Fibroblast of skin of right biceps (primary cell): ENCODE data around the gene TRIM16.
"Not testable (repeated sequence)": the region's sequence is repeated elsewhere in the genome, so short reads cannot be mapped to it uniquely, and the experiment has no call there.

ENCODE experiments used
- DNase-seq: peaks from one replicate; pipeline ENCODE4 v3.0.0-alpha.2; 2013

TRIM16 gene

DNA sequence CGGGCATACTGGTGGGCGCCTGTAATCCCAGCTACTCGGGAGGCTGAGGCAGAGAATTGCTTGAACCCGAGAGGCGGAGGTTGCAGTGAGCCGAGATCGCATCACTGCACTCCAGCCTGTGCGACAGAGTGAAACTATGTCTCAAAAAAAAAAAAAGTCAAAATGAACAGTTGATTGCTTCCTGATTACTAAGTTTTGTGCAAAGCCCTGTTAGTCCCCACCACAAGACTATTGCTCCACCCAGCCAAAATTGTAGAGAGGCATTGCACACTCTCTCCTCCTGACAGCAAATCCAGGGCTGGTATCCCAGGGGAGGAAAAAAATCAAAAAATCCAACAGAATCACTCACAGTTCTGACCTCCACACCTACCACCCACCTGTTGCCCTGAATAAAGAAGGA is 91.2 kb downstream of the TRIM16 start:
- not testable (repeated sequence) for DNase-seq

DNA sequence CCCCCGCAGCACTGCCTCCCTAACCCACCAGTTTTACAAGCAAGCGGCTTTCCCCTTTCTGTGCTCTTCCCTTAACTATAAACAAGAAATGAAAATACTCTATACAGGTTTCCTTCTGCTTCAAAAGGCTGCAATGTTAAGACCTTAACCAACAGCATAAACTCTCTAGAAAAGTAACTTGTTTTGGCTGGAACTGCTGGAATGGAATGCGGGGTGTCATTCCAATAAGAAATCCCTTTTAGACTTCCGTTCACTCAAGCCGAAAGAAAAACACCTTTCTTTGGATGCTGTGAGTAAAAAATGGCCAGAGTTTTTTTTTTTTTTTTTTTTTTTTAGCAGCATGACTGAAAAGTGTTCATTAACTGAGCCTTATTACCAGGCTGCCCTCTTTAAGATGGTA is 92.1 kb downstream of the TRIM16 start:
- DNase-seq: not testable (repeated sequence)

GRCh38 chr17:15590844-15591243 is 93.3 kb downstream of the TRIM16 start:
- not testable (repeated sequence) for DNase-seq

- not testable (repeated sequence) for DNase-seq
Measured at GRCh38 chr17:15589544-15590536, 94.3 kb downstream of the TRIM16 start.

DNA sequence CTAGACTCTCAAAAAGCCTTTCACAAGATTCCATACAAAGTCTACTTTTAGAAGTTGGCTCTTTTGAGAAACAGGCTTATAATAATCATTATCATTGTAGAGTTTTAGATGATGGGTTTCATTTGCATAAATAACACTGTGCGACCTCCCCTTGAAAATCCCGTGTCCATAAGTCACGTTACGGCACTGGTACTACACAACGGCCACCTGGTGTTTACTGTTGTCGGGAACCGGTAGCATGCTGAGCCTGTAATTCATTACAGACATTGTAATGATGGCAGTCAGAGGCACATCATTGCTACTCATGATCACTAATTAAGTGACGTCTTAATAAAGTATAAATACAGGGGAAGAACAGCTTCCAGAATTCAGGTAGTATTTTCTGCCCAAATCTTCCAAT is 96.1 kb downstream of the TRIM16 start:
- DNase-seq: not testable (repeated sequence)

- not testable (repeated sequence) for DNase-seq
Measured at GRCh38 chr17:15583313-15583712, 100.8 kb downstream of the TRIM16 start.

DNA sequence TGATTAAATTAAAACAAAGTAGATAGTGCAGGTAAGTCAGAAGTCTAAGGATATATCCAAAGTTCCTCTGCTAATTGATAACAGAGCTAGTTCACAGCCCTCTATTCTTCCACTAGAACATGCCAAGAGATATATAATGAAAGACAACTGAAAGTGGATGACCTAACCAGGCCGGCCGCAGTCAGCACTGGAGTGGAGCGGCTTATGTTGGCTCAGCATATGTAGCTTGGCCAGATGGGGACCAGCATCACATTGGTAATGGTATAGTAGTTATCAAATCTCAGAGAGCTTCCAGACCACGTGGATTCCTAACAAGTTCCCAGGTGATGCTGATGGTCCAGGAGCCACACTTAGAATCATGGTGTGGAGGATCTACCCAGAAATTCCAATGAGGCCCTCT is 102.6 kb downstream of the TRIM16 start:
- not testable (repeated sequence) for DNase-seq
